Measurements from ENCODE around the gene ARHGEF19. TPM values are rescaled to one million over a fixed set of nuclear protein-coding genes. Genes with fewer than 3 reads are reported as not detected.
A peak's percentile ranks its signal among the peaks of the same experiment; 100 is the strongest.

Gene ARHGEF19
- total and polyA plus RNA-seq, 9 of the 15 experiments (the other 6 are each of a cell fraction or from before 2014, with no cell fraction given) = 0.73 to 21.0 (median 5.2) TPM

- Histone ChIP-seq H3K9me3 (replicated peaks; ENCODE audit: control insufficient read depth, insufficient read depth, low read depth, low read length) (no peaks in the 10 kb centered on the region), H3K27me3 (ENCODE audit: control insufficient read depth in 2 of 2, insufficient read depth in 2 of 2, low read length in 2 of 2) (no peaks in the 10 kb centered on the region), H3K9ac (ENCODE audit: insufficient read depth in 1 of 2, low read depth in 2 of 2, low read length in 2 of 2) (peak overlapping the region; percentile 54 to 83), H3K9me1 (ENCODE audit: control insufficient read depth, insufficient read depth, low read length) (no peaks in the 10 kb centered on the region), H3K4me3 (peak overlapping the region; percentile 10), H2AFZ (ENCODE audit: low read depth, low read length) (peak overlapping the region; percentile 98), H3K27ac (ENCODE audit: extremely low read depth, low read depth, low read length) (peak overlapping the region; percentile 38), H4K20me1 (replicated peaks; ENCODE audit: control insufficient read depth, insufficient read depth, low read length) (no peaks in the 10 kb centered on the region), H3K79me2 (ENCODE audit: control insufficient read depth, insufficient read depth, low read length) (no peaks in the 10 kb centered on the region), H3K4me1 (replicated peaks in 1 of 2; ENCODE audit: control insufficient read depth in 2 of 2, insufficient read depth in 2 of 2, low read length in 2 of 2) (peaks cover 27 to 41% of the 10 kb centered on the region in 2 experiments), H3K4me2 (ENCODE audit: insufficient read depth, low read length) (peak overlapping the region; percentile 68), H3K36me3 (ENCODE audit: control insufficient read depth, insufficient read depth, low read length) (no peaks in the 10 kb centered on the region)
- FAIRE-seq (peak; percentile 70), ATAC-seq (peak; percentile 95), DNase-seq (ENCODE audit: extremely low read depth in 1 of 4, low spot score in 3 of 4) (peak; percentile 93 to 96 (median 94))
- BruUV-seq (replicated peaks) = no TSS peak
- POLR2A ChIA-PET = interaction anchor here (0.6 to 5.5 kb wide), 10 partner anchors 8 to 207 kb away, joined by 3 to 38 read pairs (median 3); no protein-coding TSS in a partner anchor
- CTCF ChIA-PET (ENCODE audit: low intra/inter-chr PET ratio) = no interaction called here
- 13% methylated on average over 32 of the region's 32 CpGs for WGBS (ENCODE audit: insufficient coverage, low coverage, missing lambda C conversion rate)
- intact Hi-C loops (cut with micrococcal nuclease) (no loop called here), in situ Hi-C loops (cut with MboI) (no loop called here)
- TF ChIP-seq, protein P1, sequence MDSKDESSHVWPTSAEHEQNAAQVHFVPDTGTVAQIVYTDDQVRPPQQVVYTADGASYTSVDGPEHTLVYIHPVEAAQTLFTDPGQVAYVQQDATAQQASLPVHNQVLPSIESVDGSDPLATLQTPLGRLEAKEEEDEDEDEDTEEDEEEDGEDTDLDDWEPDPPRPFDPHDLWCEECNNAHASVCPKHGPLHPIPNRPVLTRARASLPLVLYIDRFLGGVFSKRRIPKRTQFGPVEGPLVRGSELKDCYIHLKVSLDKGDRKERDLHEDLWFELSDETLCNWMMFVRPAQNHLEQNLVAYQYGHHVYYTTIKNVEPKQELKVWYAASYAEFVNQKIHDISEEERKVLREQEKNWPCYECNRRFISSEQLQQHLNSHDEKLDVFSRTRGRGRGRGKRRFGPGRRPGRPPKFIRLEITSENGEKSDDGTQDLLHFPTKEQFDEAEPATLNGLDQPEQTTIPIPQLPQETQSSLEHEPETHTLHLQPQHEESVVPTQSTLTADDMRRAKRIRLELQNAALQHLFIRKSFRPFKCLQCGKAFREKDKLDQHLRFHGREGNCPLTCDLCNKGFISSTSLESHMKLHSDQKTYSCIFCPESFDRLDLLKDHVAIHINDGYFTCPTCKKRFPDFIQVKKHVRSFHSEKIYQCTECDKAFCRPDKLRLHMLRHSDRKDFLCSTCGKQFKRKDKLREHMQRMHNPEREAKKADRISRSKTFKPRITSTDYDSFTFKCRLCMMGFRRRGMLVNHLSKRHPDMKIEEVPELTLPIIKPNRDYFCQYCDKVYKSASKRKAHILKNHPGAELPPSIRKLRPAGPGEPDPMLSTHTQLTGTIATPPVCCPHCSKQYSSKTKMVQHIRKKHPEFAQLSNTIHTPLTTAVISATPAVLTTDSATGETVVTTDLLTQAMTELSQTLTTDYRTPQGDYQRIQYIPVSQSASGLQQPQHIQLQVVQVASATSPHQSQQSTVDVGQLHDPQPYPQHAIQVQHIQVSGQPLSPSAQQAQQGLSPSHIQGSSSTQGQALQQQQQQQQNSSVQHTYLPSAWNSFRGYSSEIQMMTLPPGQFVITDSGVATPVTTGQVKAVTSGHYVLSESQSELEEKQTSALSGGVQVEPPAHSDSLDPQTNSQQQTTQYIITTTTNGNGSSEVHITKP (IDR thresholded peaks at IDR 0.05; ENCODE audit: partially characterized antibody) = peak; percentile 38
- TF ChIP-seq ZFPM2 (CRISPR knock-in tag; IDR thresholded peaks at IDR 0.05) = no peak
- peak; percentile 63 to 67 for TF ChIP-seq NRF1 (conservative IDR thresholded peaks at IDR 0.05 in 1 of 2, IDR thresholded peaks at IDR 0.05 in 1 of 2)
- TF ChIP-seq, protein P2, sequence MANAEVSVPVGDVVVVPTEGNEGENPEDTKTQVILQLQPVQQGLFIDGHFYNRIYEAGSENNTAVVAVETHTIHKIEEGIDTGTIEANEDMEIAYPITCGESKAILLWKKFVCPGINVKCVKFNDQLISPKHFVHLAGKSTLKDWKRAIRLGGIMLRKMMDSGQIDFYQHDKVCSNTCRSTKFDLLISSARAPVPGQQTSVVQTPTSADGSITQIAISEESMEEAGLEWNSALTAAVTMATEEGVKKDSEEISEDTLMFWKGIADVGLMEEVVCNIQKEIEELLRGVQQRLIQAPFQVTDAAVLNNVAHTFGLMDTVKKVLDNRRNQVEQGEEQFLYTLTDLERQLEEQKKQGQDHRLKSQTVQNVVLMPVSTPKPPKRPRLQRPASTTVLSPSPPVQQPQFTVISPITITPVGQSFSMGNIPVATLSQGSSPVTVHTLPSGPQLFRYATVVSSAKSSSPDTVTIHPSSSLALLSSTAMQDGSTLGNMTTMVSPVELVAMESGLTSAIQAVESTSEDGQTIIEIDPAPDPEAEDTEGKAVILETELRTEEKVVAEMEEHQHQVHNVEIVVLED (CRISPR knock-in tag; IDR thresholded peaks at IDR 0.05) = no peak
- no peak for TF ChIP-seq BCL6 (CRISPR knock-in tag; IDR thresholded peaks at IDR 0.05)
- TF ChIP-seq CCAR2 (IDR thresholded peaks at IDR 0.05; ENCODE audit: low read depth, low read length) = no peak
Observed at GRCh38 chr1:16162163-16162822, 50.2 kb downstream of the ARHGEF19 start.

Measured in K562 (cell line).